Esophagus squamous epithelium (tissue), 4 donors: ENCODE results near the gene DMRT1.

Experiments
- CTCF ChIP-seq, 6 experiments: fragments of 450-650 bp in 4 of 6; fragments of 200-600 bp in 2 of 6; sonication (generic) in 2 of 6; IDR thresholded peaks; one replicate each; pipeline ENCODE4 v1.5.1; 2016 to 2019; ENCODE audit warnings: antibody characterized with exemption in 6 of 6, mild to moderate bottlenecking in 4 of 6, moderate library complexity in 4 of 6
- POLR2A ChIP-seq, 4 donors: fragments of 450-650 bp; IDR thresholded peaks; one replicate each; pipeline ENCODE4 v1.6.1; 2017; ENCODE audit warnings: antibody characterized with exemption in 4 of 4, mild to moderate bottlenecking in 4 of 4, moderate library complexity in 3 of 4

DNA sequence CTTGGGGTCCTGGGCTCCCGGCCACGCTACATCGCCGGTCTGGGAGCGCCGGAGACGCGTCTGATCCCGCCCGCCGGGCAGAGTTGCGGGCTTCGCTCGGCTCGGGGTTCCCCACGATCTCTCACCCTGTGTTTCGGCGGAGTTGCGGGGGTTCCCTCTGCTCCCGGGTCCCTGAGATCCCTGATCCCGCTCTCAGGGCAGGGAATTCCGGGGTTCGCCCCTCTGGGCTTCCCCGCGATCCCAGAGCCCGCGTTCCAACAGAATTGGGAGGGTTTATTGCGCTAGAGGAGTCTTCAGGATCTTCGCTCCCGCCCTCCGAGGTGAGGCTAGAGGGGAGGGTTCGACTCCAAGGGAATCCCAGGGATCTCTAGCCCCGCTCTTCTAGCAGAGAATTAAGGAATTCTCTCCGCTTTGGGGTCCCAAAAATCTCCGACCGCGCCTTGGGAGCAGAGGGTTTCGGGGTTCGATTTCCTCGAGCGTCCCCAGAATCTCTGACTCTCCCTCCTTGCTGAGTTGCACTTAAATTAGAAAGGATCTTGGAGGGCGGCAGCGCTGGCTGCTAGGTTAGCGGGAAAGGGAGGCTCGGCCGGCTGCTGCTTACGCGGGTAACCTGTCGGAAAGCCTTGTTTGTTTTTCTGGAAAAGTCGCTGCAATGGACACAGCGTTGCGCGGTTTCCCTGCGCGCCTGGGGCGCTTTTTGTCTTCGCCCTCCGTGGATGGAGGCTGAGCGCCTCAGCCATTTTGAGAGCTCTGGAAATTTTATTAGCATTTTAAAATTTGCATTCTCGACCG is 1.3 kb downstream of the DMRT1 start:
- TF ChIP-seq CTCF (IDR thresholded peaks at IDR 0.05): no peak
- no peak for TF ChIP-seq POLR2A (IDR thresholded peaks at IDR 0.05)
